GM18870 (cell line): ENCODE results near the gene HNRNPL.
"Not testable (repeated sequence)": the region's sequence is repeated elsewhere in the genome, so short reads cannot be mapped to it uniquely, and the experiment has no call there.

ENCODE experiments used
- ATAC-seq: cut with Tn5 transposase; IDR thresholded peaks from one replicate; pipeline ENCODE4 v1.9.1; 2021; ENCODE audit warnings: moderate library complexity; ENCODE audit not compliant: unreplicated experiment

HNRNPL gene

GRCh38 chr19:38849860-38850435, at the start of gene HNRNPL:
HNRNPL (minus strand) TSS chr19:38849986; CDS start chr19:38849966, 20 bp downstream.
- ATAC-seq, result no peak

DNA sequence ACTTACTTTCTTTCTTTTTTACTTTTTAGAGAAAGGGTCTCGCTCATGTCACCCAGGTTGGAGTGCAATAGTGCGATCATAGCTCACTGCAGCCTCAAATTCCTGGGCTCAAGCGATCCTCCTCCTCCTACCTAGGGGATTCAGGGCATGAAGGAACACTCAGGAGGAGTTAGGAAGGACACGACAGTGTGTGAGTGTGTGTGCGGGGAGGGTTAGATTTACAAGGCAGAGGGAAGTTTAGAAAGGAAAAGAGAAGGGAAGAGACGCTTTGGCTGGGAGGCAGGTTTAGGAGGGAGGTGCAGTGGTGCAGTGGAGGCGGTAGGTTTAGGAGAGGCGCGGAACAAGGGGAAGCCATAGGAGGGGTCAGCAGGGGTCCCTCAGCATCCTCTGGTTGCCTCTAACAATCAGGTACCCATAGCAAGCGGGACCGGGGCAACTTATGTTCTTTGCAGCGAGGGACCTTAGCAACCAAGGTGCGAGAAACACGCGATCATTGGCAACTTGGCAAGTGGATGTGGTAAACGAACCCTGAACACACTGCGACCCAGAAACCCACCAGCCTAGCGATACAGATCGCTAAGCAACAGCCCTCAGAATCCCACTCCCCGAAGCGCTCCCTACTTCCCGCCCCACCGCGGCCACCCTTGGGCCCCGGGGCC, 49.1 kb upstream of the HNRNPL start:
- no peak for ATAC-seq

DNA sequence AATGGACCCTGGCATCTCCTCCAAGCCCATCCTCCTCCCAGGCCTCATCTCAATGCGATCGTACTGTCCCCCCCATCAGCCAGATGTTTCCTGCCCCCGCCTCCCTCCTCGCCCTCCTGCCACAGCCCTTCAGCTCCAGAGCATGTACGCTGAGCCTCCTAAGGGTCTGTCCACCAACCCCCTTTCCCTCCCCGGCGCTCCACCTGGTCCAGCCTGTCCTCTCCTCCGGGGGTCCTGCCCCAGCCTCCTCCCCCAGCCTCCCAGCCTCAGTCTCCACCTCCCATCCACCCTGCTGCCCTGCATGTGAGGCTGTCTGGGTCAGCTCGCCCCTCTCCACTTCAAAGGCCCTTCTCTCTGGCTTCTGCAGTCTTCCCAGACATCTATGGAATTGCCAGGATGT, 45.2 kb upstream of the HNRNPL start:
- ATAC-seq, result no peak

DNA sequence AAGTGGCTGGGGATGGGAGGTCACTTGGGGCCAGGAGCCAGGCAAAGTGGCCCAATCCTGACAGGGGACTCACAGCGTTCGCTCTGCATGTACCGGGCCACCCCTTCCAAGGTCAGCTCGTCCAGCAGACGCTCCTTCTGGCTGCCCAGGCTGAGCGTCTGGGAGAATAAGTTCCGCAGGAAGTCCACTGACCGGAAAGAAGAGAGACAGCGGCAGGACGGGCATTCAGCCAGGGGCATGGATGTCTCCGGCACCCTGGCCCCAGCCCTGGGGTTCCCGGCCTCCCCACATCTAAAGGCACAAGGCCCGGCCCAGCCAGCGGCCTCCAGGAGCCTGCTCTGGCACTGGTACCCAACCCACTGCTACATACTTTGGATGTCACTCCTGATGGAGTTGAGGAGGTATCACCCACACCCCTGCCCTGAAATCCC, 43.6 kb upstream of the HNRNPL start:
- no peak for ATAC-seq

DNA sequence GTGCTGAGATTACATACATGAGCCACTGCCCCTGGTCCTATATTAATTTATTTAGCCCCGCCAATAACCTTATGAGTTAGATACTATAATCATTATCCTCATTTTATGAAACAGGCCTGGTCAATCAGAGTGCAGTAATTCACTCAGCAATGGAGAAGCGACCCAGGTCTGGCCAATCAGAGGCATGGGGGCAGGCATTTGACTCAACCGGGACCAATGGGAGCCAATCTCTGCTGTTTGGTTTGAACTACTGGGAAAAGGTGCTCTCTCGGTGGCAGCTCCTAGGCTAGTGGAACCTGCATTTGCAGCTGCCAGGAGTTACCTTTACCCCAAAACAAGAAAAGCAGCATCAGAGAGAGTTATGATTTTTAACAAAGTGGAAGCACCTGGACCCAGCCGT, 43.1 kb upstream of the HNRNPL start:
- ATAC-seq, result no peak

DNA sequence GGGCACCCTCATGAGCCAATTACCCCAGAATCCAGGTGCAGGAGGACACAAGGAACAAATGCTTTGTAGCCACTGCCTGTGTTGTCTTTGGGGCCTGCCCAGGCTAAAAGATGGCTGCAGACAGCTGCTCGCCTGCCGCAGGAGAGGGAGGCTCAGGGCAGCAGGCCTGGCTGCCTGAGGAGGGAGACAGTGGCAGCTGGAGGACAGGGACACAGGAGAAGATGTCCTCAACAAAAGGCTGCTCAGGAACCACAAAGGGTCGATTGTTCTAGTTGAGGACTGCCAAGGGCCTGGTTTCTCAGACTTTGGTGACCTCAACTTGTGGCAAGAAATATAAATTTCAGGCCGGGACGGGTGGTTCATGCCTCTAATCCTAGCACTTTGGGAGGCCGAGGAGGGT, 42.0 kb upstream of the HNRNPL start:
- ATAC-seq, result no peak

DNA sequence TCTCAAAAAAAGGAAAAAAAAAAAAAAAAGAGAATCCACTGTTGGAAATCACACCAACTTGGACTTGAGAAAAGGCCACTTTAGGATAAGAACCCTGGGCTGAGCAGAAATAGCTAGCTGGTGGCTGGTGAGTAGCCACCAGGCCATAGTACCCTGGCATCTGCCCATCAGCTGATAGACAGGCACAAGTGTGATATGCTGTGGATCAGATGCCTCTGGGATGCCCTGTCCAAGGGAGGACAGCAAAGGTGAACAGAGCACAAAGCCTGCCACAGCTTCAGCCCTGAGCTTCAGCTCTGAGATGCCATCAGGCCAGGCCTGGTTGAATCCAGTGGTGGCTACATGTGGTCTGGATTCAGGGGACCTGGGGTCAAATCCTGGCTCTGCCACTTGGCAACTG, 40.9 kb upstream of the HNRNPL start:
- ATAC-seq, result no peak

- no peak for ATAC-seq
Observed at GRCh38 chr19:38889803-38890202, 40.0 kb upstream of the HNRNPL start.

DNA sequence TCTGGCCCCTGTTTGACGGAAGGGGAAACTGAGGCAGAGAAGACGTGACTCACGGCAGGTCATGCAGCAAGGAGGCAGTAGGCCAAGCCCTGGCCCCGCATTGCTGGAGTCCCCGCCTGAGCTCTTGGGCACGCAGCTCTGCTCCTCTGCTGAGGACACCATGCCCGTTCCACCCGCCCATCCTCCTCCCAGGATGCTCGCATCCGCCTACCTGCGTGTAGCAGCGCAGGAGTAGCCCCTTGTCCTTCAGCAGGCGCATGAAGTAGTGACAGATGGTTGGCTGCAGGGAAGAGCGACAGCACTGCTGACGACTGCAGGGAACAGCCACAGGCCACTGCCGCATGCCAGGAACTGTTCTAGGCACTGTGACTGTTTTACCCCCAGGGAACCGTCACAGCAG, 39.1 kb upstream of the HNRNPL start:
- no peak for ATAC-seq

GRCh38 chr19:38884691-38885090, 34.9 kb upstream of the HNRNPL start:
- not testable (repeated sequence) for ATAC-seq

GRCh38 chr19:38883286-38883685, 33.5 kb upstream of the HNRNPL start:
- no peak for ATAC-seq

- no peak for ATAC-seq
Observed at GRCh38 chr19:38880882-38881609, 31.3 kb upstream of the HNRNPL start.

GRCh38 chr19:38880076-38880881, 30.5 kb upstream of the HNRNPL start:
- no peak for ATAC-seq

DNA sequence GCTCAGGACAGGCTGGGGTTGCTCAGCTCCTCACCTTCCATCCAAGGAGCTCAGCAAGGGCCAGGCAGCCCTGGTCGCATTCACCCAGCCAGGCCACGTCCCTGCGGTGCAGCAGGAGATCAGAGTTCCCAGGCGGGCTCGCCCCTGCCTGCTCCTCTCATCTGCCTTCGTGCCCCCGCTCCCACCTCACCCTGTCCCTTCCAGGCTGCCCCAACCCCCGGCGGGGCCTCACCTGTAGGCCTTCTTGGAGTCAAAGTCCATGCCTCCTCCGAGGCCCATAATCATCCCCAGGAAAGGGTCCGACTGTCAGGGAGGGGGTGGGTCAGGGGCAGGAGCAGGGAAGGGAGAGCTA, 29.6 kb upstream of the HNRNPL start:
- ATAC-seq, result no peak

- no peak for ATAC-seq
Observed at GRCh38 chr19:38878575-38879399, 29.0 kb upstream of the HNRNPL start.

- no peak for ATAC-seq
Observed at GRCh38 chr19:38877781-38878574, 28.2 kb upstream of the HNRNPL start, which contains the start of gene RINL. RINL (minus strand) TSS chr19:38878275; CDS start chr19:38876742, 1,533 bp downstream.

- ATAC-seq, result no peak
Observed at GRCh38 chr19:38875656-38876395, 26.0 kb upstream of the HNRNPL start.

GRCh38 chr19:38873400-38873799, 23.6 kb upstream of the HNRNPL start:
- not testable (repeated sequence) for ATAC-seq

DNA sequence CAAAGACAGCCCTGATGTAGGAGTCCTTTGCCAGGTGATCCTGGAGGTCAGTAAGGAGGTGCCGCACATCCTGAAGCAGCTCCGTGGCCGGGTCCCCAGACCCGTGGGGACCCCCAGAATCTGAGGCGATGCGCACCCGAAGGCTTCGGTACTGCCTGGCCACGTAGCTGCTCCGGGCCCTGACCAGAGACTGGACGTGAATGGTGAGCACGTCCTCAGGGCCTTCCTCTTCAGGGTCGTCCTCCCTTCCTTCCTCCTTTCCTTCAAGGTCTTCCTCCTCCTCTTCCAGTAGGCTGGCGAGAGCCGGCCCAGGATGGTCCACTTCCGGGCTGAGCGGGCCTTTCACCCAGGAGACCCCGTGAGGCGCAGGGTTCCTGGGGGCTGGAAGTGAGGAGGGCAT, 20.8 kb upstream of the HNRNPL start:
- ATAC-seq, result no peak
